H9 (cell line): Measurements from ENCODE around the gene MIPEP. TPM values are rescaled to one million over a fixed set of nuclear protein-coding genes. Genes with fewer than 3 reads are reported as not detected.

ENCODE experiments used
- DNase-seq: peaks from one replicate; pipeline ENCODE4 v3.0.0-alpha.2; 2017
- H2AFZ ChIP-seq: one replicate; pipeline ENCODE4 v1.6.1; 2013; ENCODE audit warnings: mild to moderate bottlenecking, low read length, control low read depth, moderate library complexity
- H2AK5ac ChIP-seq: 2 replicates; pipeline ENCODE4 v1.6.1; 2013; ENCODE audit warnings: low read length, control low read depth, mixed read lengths; ENCODE audit not compliant: insufficient read length
- H2BK120ac ChIP-seq: one replicate; pipeline ENCODE4 v1.6.1; 2013; ENCODE audit warnings: low read depth, mild to moderate bottlenecking, low read length, control low read depth, inconsistent platforms; ENCODE audit not compliant: poor library complexity, severe bottlenecking
- H2BK12ac ChIP-seq: 2 replicates; pipeline ENCODE4 v1.6.1; 2013; ENCODE audit warnings: low read length, control low read depth, mixed read lengths, low read depth; ENCODE audit not compliant: insufficient read length
- H2BK15ac ChIP-seq: 2 replicates; pipeline ENCODE4 v1.6.1; 2013; ENCODE audit warnings: low read depth, low read length, control low read depth
- H2BK20ac ChIP-seq: one replicate; pipeline ENCODE4 v1.6.1; 2013; ENCODE audit warnings: low read depth, mild to moderate bottlenecking, low read length, control low read depth, inconsistent platforms; ENCODE audit not compliant: poor library complexity, severe bottlenecking
- H2BK5ac ChIP-seq: 2 replicates; pipeline ENCODE4 v1.6.1; 2013; ENCODE audit warnings: low read length, control low read depth, mixed read lengths; ENCODE audit not compliant: insufficient read length
- H3K14ac ChIP-seq: 2 replicates; pipeline ENCODE4 v1.6.1; 2013; ENCODE audit warnings: low read length, control low read depth; ENCODE audit not compliant: insufficient read depth
- H3K18ac ChIP-seq: 2 replicates; pipeline ENCODE4 v1.6.1; 2013; ENCODE audit warnings: low read depth, mild to moderate bottlenecking, mixed read lengths, low read length, control low read depth; ENCODE audit not compliant: insufficient read length
- H3K23ac ChIP-seq: 2 replicates; pipeline ENCODE4 v1.6.1; 2013; ENCODE audit warnings: low read length, control low read depth, mixed read lengths, low read depth; ENCODE audit not compliant: insufficient read length
- H3K23me2 ChIP-seq: 2 replicates; pipeline ENCODE4 v1.6.1; 2013; ENCODE audit warnings: low read depth, mild to moderate bottlenecking, mixed read lengths, low read length, control low read depth; ENCODE audit not compliant: insufficient read length, poor library complexity, severe bottlenecking
- H3K27ac ChIP-seq: 2 replicates; pipeline ENCODE4 v1.5.1; 2013; ENCODE audit warnings: low read length, control low read depth, mixed read lengths, low read depth; ENCODE audit not compliant: insufficient read length
- H3K27me3 ChIP-seq: 2 replicates; pipeline ENCODE4 v1.6.1; 2013; ENCODE audit warnings: low read length, control low read depth, inconsistent platforms; ENCODE audit not compliant: insufficient read depth
- H3K4ac ChIP-seq: 2 replicates; pipeline ENCODE4 v1.6.1; 2013; ENCODE audit warnings: low read depth, mild to moderate bottlenecking, control low read depth, inconsistent platforms, low read length, moderate library complexity
- H3K4me1 ChIP-seq: 2 replicates; pipeline ENCODE4 v1.6.1; 2013; ENCODE audit warnings: low read length, control low read depth, inconsistent platforms; ENCODE audit not compliant: insufficient read depth
- H3K4me2 ChIP-seq: 2 replicates; pipeline ENCODE4 v1.6.1; 2013; ENCODE audit warnings: low read length, control low read depth, mixed read lengths; ENCODE audit not compliant: insufficient read length, insufficient read depth
- H3K56ac ChIP-seq: 2 replicates; pipeline ENCODE4 v1.6.1; 2013; ENCODE audit warnings: low read depth, mild to moderate bottlenecking, mixed read lengths, low read length, control low read depth; ENCODE audit not compliant: insufficient read length
- H3K79me1 ChIP-seq: 2 replicates; pipeline ENCODE4 v1.6.1; 2013; ENCODE audit warnings: low read depth, mild to moderate bottlenecking, moderate library complexity, low read length, control low read depth, inconsistent platforms; ENCODE audit not compliant: insufficient read depth, poor library complexity, severe bottlenecking
- H3K79me2 ChIP-seq: 2 replicates; pipeline ENCODE4 v1.6.1; 2013; ENCODE audit warnings: low read length, control low read depth, inconsistent platforms; ENCODE audit not compliant: insufficient read depth
- H3K9ac ChIP-seq: 2 replicates; pipeline ENCODE4 v1.6.1; 2013; ENCODE audit warnings: low read length, control low read depth, mixed read lengths; ENCODE audit not compliant: insufficient read length; ENCODE audit errors: extremely low read depth
- H3K9me3 ChIP-seq: one replicate; pipeline ENCODE4 v1.6.1; 2013; ENCODE audit warnings: low read depth, low read length, inconsistent platforms; ENCODE audit not compliant: control insufficient read depth
- H3T11ph ChIP-seq: one replicate; pipeline ENCODE4 v1.6.1; 2013; ENCODE audit warnings: mild to moderate bottlenecking, low read length, control low read depth, inconsistent platforms
- H4K20me1 ChIP-seq: one replicate; pipeline ENCODE4 v1.6.1; 2013; ENCODE audit not compliant: control insufficient read depth, insufficient read length, insufficient read depth
- H4K5ac ChIP-seq: 2 replicates; pipeline ENCODE4 v1.6.1; 2013; ENCODE audit warnings: low read depth, mild to moderate bottlenecking, mixed read lengths, low read length, control low read depth; ENCODE audit not compliant: insufficient read length
- H4K8ac ChIP-seq: replicated peaks from 2 replicates; pipeline ENCODE4 v1.6.1; 2013; ENCODE audit warnings: low read length, control low read depth, mixed read lengths, low read depth; ENCODE audit not compliant: insufficient read length
- H4K91ac ChIP-seq: 2 replicates; pipeline ENCODE4 v1.6.1; 2013; ENCODE audit warnings: low read depth, mild to moderate bottlenecking, moderate library complexity, mixed read lengths, low read length, control low read depth; ENCODE audit not compliant: insufficient read length
- H3K27ac Mint-ChIP-seq, 3 experiments: 2 replicates in 2 of 3; 3 replicates in 1 of 3; pipeline ENCODE4 v1.8.0; 2020 to 2021; ENCODE audit warnings: mixed read lengths in 3 of 3, mild to moderate bottlenecking in 1 of 3, moderate library complexity in 1 of 3
- H3K27me3 Mint-ChIP-seq: 2 replicates; pipeline ENCODE4 v1.8.0; 2021; ENCODE audit warnings: low read depth, mild to moderate bottlenecking, moderate library complexity, mixed read lengths
- H3K36me3 Mint-ChIP-seq, 3 experiments: 2 replicates in 2 of 3; 3 replicates in 1 of 3; pipeline ENCODE4 v1.8.0; 2020 to 2021; ENCODE audit warnings: low read depth in 3 of 3, mixed read lengths in 3 of 3; ENCODE audit not compliant: insufficient read depth in 1 of 3
- H3K4me1 Mint-ChIP-seq, 2 experiments: 2 replicates each; pipeline ENCODE4 v1.8.0; 2020; ENCODE audit warnings: mixed read lengths in 2 of 2
- H3K4me3 Mint-ChIP-seq, 2 experiments: 2 replicates in 1 of 2; 3 replicates in 1 of 2; pipeline ENCODE4 v1.8.0; 2020 to 2021; ENCODE audit warnings: mild to moderate bottlenecking in 2 of 2, mixed read lengths in 2 of 2, moderate library complexity in 1 of 2
- H3K9me3 Mint-ChIP-seq, 2 experiments: 2 replicates in 1 of 2; 3 replicates in 1 of 2; pipeline ENCODE4 v1.8.0; 2020; ENCODE audit warnings: mild to moderate bottlenecking in 2 of 2, mixed read lengths in 2 of 2, moderate library complexity in 1 of 2
- WGBS: extraction: QIAGEN DNeasy Blood & Tissue Kit; methylation state at CpG from one replicate; pipeline ENCODE4 v1.1.7; 2013; ENCODE audit warnings: missing lambda C conversion rate, low lambda C conversion rate, mixed read lengths; ENCODE audit not compliant: insufficient read length; ENCODE audit errors: extremely low coverage; 5-methylcytosine and 5-hydroxymethylcytosine counted together
- total RNA-seq: library from RNA; stranded (reverse); gene quantifications from 2 replicates; pipeline ENCODE4 v1.2.1, GENCODE V29; 2021
- TF ChIP-seq, protein P1 (sequence below): fragments of 200-600 bp; sonication (generic); conservative IDR thresholded peaks from 3 replicates; pipeline ENCODE4 v1.8.0; 2021; ENCODE audit warnings: antibody characterized with exemption, mild to moderate bottlenecking

The MIPEP gene
- total RNA-seq, 1 experiment from 2014 or later, result 18.5 TPM

DNA sequence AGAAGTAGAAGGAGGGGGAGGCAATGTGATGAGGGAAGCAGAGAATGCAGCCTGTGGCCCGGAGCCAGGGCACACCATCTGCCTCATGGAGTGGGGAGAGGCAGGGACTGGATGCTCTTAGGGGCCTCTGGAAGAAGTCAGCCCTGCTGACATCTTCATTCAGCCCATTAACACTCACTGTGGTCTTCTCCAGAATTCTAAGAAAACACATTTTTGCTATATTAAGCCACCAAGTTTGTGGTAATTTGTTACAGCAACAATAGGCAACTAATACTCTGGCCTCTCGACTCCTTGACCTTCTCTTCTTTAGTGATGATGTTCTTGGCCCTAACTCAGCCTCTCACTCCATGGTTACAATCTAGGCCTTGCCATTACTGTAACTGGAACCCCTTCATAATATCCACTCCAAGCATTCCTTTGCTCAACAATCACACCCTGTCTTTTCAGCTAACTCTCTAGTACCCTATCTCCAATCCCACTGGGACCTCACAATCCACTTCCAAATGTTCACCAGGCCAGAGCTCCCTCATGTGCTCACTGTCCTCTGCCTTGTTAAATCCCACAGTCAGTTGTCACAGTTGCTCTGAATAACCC lies 98.5 kb downstream of the MIPEP start:
- no peak overlapping the region for H4K5ac ChIP-seq
- no peak overlapping the region for H3K18ac ChIP-seq
- Mint-ChIP-seq H3K36me3 (peaks cover 0 to 4% (median 0%) of the 10 kb centered on the region in 3 experiments; a peak in 2 of 7 replicates), H3K4me3 (no peak overlapping the region), H3K9me3 (no peaks in the 10 kb centered on the region), H3K27ac (no peak overlapping the region), H3K4me1 (peaks cover 17 to 20% of the 10 kb centered on the region in 2 experiments), H3K27me3 (no peaks in the 10 kb centered on the region; the same call in 1 of the 2 replicates)
- H3K4me2 ChIP-seq, result no peak overlapping the region
- no peak overlapping the region for H2BK15ac ChIP-seq
- H3K56ac ChIP-seq, result no peak overlapping the region
- H2BK120ac ChIP-seq, result no peak overlapping the region
- no peak overlapping the region for H2BK12ac ChIP-seq
- no peak overlapping the region for H3T11ph ChIP-seq
- H4K20me1 ChIP-seq, result no peaks in the 10 kb centered on the region
- no peak overlapping the region for H2AK5ac ChIP-seq
- no peaks in the 10 kb centered on the region for H3K4me1 ChIP-seq
- H2BK20ac ChIP-seq, result no peak overlapping the region
- TF ChIP-seq, protein P1, sequence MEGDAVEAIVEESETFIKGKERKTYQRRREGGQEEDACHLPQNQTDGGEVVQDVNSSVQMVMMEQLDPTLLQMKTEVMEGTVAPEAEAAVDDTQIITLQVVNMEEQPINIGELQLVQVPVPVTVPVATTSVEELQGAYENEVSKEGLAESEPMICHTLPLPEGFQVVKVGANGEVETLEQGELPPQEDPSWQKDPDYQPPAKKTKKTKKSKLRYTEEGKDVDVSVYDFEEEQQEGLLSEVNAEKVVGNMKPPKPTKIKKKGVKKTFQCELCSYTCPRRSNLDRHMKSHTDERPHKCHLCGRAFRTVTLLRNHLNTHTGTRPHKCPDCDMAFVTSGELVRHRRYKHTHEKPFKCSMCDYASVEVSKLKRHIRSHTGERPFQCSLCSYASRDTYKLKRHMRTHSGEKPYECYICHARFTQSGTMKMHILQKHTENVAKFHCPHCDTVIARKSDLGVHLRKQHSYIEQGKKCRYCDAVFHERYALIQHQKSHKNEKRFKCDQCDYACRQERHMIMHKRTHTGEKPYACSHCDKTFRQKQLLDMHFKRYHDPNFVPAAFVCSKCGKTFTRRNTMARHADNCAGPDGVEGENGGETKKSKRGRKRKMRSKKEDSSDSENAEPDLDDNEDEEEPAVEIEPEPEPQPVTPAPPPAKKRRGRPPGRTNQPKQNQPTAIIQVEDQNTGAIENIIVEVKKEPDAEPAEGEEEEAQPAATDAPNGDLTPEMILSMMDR, result no peak
- no peak overlapping the region for H3K9ac ChIP-seq
- no peak overlapping the region for H3K4ac ChIP-seq
- no peak overlapping the region for H4K91ac ChIP-seq
- no peak overlapping the region for H3K23ac ChIP-seq
- no peak overlapping the region for H4K8ac ChIP-seq
- H2BK5ac ChIP-seq, result no peak overlapping the region
- no peak overlapping the region for H3K14ac ChIP-seq
- no peak overlapping the region for H2AFZ ChIP-seq
- no peaks in the 10 kb centered on the region for H3K23me2 ChIP-seq
- no peaks in the 10 kb centered on the region for H3K27me3 ChIP-seq
- no peak overlapping the region for H3K27ac ChIP-seq
- DNase-seq, result no peak
- no peaks in the 10 kb centered on the region for H3K79me2 ChIP-seq
- no peaks in the 10 kb centered on the region for H3K9me3 ChIP-seq
- no CpG with 5 or more reads among the region's 2 CpGs for WGBS
- no peaks in the 10 kb centered on the region for H3K79me1 ChIP-seq
